Adrenal gland (tissue), 5 donors: ENCODE data around the gene HNRNPH3.

ENCODE experiments used
- POLR2A ChIP-seq, 2 donors: fragments of 450-650 bp; IDR thresholded peaks; one replicate each; pipeline ENCODE4 v1.6.1; 2017; ENCODE audit warnings: antibody characterized with exemption in 2 of 2, mild to moderate bottlenecking in 2 of 2, moderate library complexity in 1 of 2
- TF ChIP-seq, protein P1 (sequence below), 6 experiments: fragments of 450-650 bp in 4 of 6; fragments of 200-600 bp in 2 of 6; sonication (generic) in 1 of 6; IDR thresholded peaks; 1 replicate in 5 of 6; 2 replicates in 1 of 6; pipeline versions ENCODE4 v1.5.1 to v1.8.0; 2016 to 2021; ENCODE audit warnings: antibody characterized with exemption in 6 of 6, mild to moderate bottlenecking in 2 of 6, moderate library complexity in 1 of 6
- donor health status: DM: no; HTN: no; CAD: no.

DNA sequence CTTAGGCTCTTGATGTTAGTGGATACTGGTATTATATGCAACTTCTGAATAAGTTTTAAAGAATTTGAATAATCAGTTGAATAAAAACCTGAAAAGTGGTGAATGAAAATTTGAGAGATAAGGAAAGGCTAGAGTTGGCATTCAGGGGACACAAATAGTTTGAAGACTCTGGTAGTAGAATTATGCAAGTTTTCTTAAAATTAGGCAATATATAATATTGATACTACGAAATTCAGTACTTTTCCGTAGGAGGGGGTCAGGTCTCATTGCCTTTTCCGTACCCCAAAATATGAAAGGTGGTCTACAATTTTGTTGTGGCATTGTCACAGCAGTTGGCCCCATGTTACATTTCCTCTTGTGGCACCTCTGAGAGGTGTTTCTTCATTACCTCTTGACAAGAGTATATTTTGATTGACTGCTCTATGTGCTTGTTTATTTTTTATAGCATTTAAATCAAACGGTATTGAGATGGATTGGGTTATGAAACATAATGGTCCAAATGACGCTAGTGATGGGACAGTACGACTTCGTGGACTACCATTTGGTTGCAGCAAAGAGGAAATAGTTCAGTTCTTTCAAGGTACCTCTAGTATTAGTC, 5.0 kb downstream of the HNRNPH3 start:
- TF ChIP-seq, protein P1, sequence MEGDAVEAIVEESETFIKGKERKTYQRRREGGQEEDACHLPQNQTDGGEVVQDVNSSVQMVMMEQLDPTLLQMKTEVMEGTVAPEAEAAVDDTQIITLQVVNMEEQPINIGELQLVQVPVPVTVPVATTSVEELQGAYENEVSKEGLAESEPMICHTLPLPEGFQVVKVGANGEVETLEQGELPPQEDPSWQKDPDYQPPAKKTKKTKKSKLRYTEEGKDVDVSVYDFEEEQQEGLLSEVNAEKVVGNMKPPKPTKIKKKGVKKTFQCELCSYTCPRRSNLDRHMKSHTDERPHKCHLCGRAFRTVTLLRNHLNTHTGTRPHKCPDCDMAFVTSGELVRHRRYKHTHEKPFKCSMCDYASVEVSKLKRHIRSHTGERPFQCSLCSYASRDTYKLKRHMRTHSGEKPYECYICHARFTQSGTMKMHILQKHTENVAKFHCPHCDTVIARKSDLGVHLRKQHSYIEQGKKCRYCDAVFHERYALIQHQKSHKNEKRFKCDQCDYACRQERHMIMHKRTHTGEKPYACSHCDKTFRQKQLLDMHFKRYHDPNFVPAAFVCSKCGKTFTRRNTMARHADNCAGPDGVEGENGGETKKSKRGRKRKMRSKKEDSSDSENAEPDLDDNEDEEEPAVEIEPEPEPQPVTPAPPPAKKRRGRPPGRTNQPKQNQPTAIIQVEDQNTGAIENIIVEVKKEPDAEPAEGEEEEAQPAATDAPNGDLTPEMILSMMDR (IDR thresholded peaks at IDR 0.05): no peak
- TF ChIP-seq POLR2A (IDR thresholded peaks at IDR 0.05): no peak
